Measurements from ENCODE around the gene WASF3.

Gene WASF3

GRCh38 chr13:26678796-26679195, 121.3 kb downstream of the WASF3 start:
- DNase-seq (ENCODE audit: low read depth in 1 of 2, low spot score in 1 of 2) = no peak

GRCh38 chr13:26679411-26680122, 122.1 kb downstream of the WASF3 start:
- DNase-seq (ENCODE audit: low read depth in 1 of 2, low spot score in 1 of 2) = no peak

- DNase-seq (ENCODE audit: low read depth in 1 of 2, low spot score in 1 of 2) = no peak
Observed at GRCh38 chr13:26680123-26680450, 122.6 kb downstream of the WASF3 start.

GRCh38 chr13:26680572-26680971, 123.1 kb downstream of the WASF3 start:
- DNase-seq (ENCODE audit: low read depth in 1 of 2, low spot score in 1 of 2) = no peak

GRCh38 chr13:26681036-26681435, 123.6 kb downstream of the WASF3 start:
- DNase-seq (ENCODE audit: low read depth in 1 of 2, low spot score in 1 of 2) = no peak

- DNase-seq (ENCODE audit: low read depth in 1 of 2, low spot score in 1 of 2) = no peak
Observed at GRCh38 chr13:26682606-26683005, 125.1 kb downstream of the WASF3 start.

GRCh38 chr13:26685606-26686005, 128.1 kb downstream of the WASF3 start:
- no peak for DNase-seq (ENCODE audit: low read depth in 1 of 2, low spot score in 1 of 2)

GRCh38 chr13:26686285-26686684, 128.8 kb downstream of the WASF3 start:
- no peak for DNase-seq (ENCODE audit: low read depth in 1 of 2, low spot score in 1 of 2)

- DNase-seq (ENCODE audit: low read depth in 1 of 2, low spot score in 1 of 2) = no peak
Observed at GRCh38 chr13:26688286-26688685, 130.8 kb downstream of the WASF3 start.

GRCh38 chr13:26688980-26689379, 131.5 kb downstream of the WASF3 start:
- DNase-seq (ENCODE audit: low read depth in 1 of 2, low spot score in 1 of 2) = no peak

- no peak for DNase-seq (ENCODE audit: low read depth in 1 of 2, low spot score in 1 of 2)
Observed at GRCh38 chr13:26693749-26694463, 136.4 kb downstream of the WASF3 start.

GRCh38 chr13:26694609-26695359, 137.3 kb downstream of the WASF3 start:
- DNase-seq (ENCODE audit: low read depth in 1 of 2, low spot score in 1 of 2) = no peak

- no peak for DNase-seq (ENCODE audit: low read depth in 1 of 2, low spot score in 1 of 2)
Observed at GRCh38 chr13:26695360-26695705, 137.8 kb downstream of the WASF3 start.

GRCh38 chr13:26695891-26696311, 138.4 kb downstream of the WASF3 start:
- DNase-seq (ENCODE audit: low read depth in 1 of 2, low spot score in 1 of 2) = no peak

GRCh38 chr13:26697069-26697955, 139.8 kb downstream of the WASF3 start:
- no peak for DNase-seq (ENCODE audit: low read depth in 1 of 2, low spot score in 1 of 2)

GRCh38 chr13:26698392-26699196, 141.1 kb downstream of the WASF3 start:
- peak; percentile 62 to 71 for DNase-seq (ENCODE audit: low read depth in 1 of 2, low spot score in 1 of 2)

- no peak for DNase-seq (ENCODE audit: low read depth in 1 of 2, low spot score in 1 of 2)
Observed at GRCh38 chr13:26699197-26699490, 141.7 kb downstream of the WASF3 start.

GRCh38 chr13:26705536-26705935, 148.1 kb downstream of the WASF3 start:
- no peak for DNase-seq (ENCODE audit: low read depth in 1 of 2, low spot score in 1 of 2)

GRCh38 chr13:26706381-26706780, 148.9 kb downstream of the WASF3 start:
- DNase-seq (ENCODE audit: low read depth in 1 of 2, low spot score in 1 of 2) = no peak

- no peak for DNase-seq (ENCODE audit: low read depth in 1 of 2, low spot score in 1 of 2)
Observed at GRCh38 chr13:26707122-26708006, 149.9 kb downstream of the WASF3 start.
